ENCODE measurements around the gene OR4K5.

DNA sequence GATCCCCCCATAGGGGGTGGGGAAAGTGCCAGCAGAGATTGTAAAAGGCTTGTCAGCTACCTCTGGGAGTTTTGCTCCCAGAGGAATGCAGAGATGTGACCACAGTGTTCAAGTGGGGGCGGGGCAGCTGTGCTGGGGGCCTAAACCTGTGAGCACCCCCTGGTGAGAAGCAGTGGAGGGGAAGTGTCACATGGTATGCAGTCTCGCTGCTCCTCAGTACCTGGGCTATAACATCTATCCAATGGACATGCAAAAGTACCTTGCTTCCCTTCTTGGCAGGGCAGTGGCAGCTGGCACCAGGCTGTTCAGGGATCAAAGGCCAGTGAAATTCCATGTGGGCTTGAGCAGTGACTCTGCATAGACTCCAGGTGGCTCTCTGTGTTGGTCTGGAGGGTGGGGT, 25.1 kb upstream of the OR4K5 start:
- TF ChIP-seq, protein P1, sequence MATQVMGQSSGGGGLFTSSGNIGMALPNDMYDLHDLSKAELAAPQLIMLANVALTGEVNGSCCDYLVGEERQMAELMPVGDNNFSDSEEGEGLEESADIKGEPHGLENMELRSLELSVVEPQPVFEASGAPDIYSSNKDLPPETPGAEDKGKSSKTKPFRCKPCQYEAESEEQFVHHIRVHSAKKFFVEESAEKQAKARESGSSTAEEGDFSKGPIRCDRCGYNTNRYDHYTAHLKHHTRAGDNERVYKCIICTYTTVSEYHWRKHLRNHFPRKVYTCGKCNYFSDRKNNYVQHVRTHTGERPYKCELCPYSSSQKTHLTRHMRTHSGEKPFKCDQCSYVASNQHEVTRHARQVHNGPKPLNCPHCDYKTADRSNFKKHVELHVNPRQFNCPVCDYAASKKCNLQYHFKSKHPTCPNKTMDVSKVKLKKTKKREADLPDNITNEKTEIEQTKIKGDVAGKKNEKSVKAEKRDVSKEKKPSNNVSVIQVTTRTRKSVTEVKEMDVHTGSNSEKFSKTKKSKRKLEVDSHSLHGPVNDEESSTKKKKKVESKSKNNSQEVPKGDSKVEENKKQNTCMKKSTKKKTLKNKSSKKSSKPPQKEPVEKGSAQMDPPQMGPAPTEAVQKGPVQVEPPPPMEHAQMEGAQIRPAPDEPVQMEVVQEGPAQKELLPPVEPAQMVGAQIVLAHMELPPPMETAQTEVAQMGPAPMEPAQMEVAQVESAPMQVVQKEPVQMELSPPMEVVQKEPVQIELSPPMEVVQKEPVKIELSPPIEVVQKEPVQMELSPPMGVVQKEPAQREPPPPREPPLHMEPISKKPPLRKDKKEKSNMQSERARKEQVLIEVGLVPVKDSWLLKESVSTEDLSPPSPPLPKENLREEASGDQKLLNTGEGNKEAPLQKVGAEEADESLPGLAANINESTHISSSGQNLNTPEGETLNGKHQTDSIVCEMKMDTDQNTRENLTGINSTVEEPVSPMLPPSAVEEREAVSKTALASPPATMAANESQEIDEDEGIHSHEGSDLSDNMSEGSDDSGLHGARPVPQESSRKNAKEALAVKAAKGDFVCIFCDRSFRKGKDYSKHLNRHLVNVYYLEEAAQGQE (IDR thresholded peaks at IDR 0.05; ENCODE audit: insufficient read depth in 1 of 2, low read depth in 2 of 2, low read length in 1 of 2), result no peak
- TF ChIP-seq, protein P2, sequence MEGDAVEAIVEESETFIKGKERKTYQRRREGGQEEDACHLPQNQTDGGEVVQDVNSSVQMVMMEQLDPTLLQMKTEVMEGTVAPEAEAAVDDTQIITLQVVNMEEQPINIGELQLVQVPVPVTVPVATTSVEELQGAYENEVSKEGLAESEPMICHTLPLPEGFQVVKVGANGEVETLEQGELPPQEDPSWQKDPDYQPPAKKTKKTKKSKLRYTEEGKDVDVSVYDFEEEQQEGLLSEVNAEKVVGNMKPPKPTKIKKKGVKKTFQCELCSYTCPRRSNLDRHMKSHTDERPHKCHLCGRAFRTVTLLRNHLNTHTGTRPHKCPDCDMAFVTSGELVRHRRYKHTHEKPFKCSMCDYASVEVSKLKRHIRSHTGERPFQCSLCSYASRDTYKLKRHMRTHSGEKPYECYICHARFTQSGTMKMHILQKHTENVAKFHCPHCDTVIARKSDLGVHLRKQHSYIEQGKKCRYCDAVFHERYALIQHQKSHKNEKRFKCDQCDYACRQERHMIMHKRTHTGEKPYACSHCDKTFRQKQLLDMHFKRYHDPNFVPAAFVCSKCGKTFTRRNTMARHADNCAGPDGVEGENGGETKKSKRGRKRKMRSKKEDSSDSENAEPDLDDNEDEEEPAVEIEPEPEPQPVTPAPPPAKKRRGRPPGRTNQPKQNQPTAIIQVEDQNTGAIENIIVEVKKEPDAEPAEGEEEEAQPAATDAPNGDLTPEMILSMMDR (IDR thresholded peaks at IDR 0.05), result no peak
